ENCODE measurements around the gene ADH6. TPM values are rescaled to one million over a fixed set of nuclear protein-coding genes. Genes with fewer than 3 reads are reported as not detected.

Gene ADH6
- total RNA-seq, 1 donor from 2014 or later: 0.50 TPM

DNA sequence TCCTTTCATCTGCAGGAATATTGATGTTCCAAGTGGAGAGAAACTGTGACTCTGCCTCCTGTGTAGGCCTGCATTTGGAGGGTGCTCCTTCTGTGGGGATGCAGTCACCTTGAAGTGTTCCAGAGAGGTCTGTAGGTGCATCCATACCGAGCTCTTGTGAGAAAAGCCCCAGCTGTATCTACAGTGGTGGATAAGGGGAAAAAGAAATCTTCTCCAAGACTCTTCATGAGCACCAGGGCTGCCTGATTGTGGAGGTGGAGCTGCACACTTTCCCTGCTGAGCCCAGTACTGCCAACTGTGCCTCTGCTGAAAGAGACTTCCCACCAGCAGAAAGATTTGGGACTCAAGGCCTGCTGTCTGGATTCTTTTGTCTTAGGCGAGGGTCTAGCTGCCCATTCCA, 39.9 kb downstream of the ADH6 start:
- ATAC-seq (no peak), DNase-seq (no peak)
- TF ChIP-seq, protein P1, sequence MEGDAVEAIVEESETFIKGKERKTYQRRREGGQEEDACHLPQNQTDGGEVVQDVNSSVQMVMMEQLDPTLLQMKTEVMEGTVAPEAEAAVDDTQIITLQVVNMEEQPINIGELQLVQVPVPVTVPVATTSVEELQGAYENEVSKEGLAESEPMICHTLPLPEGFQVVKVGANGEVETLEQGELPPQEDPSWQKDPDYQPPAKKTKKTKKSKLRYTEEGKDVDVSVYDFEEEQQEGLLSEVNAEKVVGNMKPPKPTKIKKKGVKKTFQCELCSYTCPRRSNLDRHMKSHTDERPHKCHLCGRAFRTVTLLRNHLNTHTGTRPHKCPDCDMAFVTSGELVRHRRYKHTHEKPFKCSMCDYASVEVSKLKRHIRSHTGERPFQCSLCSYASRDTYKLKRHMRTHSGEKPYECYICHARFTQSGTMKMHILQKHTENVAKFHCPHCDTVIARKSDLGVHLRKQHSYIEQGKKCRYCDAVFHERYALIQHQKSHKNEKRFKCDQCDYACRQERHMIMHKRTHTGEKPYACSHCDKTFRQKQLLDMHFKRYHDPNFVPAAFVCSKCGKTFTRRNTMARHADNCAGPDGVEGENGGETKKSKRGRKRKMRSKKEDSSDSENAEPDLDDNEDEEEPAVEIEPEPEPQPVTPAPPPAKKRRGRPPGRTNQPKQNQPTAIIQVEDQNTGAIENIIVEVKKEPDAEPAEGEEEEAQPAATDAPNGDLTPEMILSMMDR (IDR thresholded peaks at IDR 0.05): no peak
- Histone ChIP-seq H3K9me3 (no peaks in the 10 kb centered on the region), H3K4me1 (no peaks in the 10 kb centered on the region), H3K27ac (no peak overlapping the region), H3K27me3 (ENCODE audit: low read depth) (no peaks in the 10 kb centered on the region), H3K36me3 (no peaks in the 10 kb centered on the region), H3K4me3 (no peak overlapping the region)
- intact Hi-C loops (cut with DNase I): no loop called here

DNA sequence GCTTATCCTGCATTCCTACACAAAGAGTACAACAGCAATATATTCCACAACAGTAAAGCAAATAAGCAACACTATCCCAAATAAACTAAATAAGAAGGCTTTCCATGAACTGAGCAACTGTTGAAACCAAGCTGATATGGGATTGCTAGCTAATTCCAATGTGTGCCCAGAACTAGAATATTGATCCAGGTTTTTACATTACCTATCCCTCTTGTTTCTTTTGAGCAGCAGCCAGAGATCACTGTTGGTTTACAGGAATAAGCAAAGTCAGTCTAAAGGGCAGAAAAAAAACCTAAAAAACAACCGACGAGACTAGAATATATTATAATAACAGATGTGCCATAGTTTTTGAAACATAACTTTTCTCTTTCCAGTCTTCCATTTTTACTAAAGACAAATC, 52.5 kb downstream of the ADH6 start:
- H3K27me3 ChIP-seq (ENCODE audit: low read depth): no peaks in the 10 kb centered on the region
- TF ChIP-seq, protein P1 (IDR thresholded peaks at IDR 0.05): no peak
- ATAC-seq: no peak
- no peak overlapping the region for H3K4me3 ChIP-seq
- intact Hi-C loops (cut with DNase I): no loop called here
- H3K27ac ChIP-seq: no peak overlapping the region
- no peak for DNase-seq
- no peaks in the 10 kb centered on the region for H3K4me1 ChIP-seq
- peaks cover 4% of the 10 kb centered on the region for H3K9me3 ChIP-seq
- no peaks in the 10 kb centered on the region for H3K36me3 ChIP-seq

DNA sequence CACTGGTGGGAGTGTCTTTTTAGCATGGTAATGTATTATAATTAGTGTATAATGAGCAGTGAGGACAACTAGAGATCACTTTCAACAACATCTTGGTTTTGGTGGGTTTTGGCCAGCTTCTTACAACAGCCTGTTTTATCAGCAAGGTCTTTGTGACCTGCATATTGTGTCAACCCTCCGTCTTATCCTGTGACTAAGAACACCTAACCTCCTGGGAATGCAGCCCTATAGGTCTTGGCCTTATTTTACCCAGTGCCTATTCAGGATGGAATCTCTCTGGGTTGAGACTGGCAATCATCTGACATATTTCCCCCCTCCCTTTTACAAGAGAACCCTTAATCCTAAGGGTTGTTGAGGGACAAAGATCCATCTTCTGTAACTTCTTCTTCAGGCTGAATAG, 53.1 kb downstream of the ADH6 start:
- Histone ChIP-seq H3K27ac (no peak overlapping the region), H3K27me3 (ENCODE audit: low read depth) (no peaks in the 10 kb centered on the region), H3K4me3 (no peak overlapping the region), H3K4me1 (no peaks in the 10 kb centered on the region), H3K9me3 (peaks cover 4% of the 10 kb centered on the region), H3K36me3 (no peaks in the 10 kb centered on the region)
- DNase-seq: no peak
- intact Hi-C loops (cut with DNase I): no loop called here
- ATAC-seq: no peak
- TF ChIP-seq, protein P1 (IDR thresholded peaks at IDR 0.05): no peak

DNA sequence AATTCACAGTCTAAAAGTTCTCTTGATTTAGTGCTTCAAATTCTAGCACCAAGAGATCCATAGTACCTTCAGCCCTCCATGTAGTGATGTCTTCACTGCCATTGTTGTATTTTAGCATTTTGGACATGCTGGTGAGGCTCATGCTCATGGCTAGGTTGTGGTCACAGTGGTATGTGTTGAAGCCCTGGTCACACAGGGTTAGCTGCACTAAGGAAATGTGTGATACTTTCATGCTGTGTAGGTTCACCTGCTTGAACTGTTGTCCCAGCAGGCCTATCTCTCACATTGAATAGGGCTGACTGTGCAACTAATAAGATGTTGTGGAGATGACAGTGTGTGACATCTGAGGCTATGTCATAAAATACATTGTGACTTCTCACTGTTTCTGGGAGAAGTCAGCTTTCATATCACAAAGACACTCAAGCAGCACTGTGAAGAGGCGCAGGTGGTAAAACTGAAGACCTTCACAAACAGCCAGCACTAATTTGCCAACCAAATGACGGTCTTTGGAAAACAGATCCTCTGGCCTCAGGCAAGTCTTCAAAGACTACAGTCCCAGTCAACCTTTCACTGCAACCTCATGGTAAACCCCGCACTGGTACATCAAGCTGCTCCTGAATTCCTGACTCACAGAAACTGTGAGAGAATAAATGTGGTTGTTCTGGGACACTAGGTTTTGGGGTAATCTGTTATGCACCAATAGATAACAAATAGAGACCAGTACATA, 57.5 kb downstream of the ADH6 start:
- intact Hi-C loops (cut with DNase I): no loop called here
- DNase-seq (no peak), ATAC-seq (no peak)
- H3K36me3 ChIP-seq: no peaks in the 10 kb centered on the region
- peaks cover 4% of the 10 kb centered on the region for H3K9me3 ChIP-seq
- H3K27ac ChIP-seq: no peak overlapping the region
- TF ChIP-seq, protein P1 (IDR thresholded peaks at IDR 0.05): no peak
- no peaks in the 10 kb centered on the region for H3K27me3 ChIP-seq (ENCODE audit: low read depth)
- H3K4me1 ChIP-seq: no peaks in the 10 kb centered on the region
- H3K4me3 ChIP-seq: no peak overlapping the region

DNA sequence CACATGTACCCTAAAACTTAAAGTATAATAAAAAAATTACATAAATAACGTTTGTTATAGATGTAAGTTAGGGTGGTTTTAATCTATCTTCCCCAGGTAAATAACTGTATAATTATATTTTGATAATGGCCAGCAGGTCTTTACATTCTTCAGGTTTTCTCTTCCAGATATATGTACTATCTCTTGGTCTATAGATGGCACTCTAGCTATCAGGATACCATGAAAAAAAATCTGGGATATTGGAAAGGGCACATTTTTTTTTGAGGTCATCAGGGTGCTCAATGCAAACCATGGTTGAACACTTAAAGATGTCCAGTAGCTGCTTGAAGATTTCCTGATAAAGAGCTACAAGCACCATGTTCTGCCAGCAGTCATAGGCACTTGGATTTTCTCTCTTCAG, 59.3 kb downstream of the ADH6 start:
- H3K27ac ChIP-seq: no peak overlapping the region
- DNase-seq: no peak
- intact Hi-C loops (cut with DNase I): no loop called here
- no peaks in the 10 kb centered on the region for H3K9me3 ChIP-seq
- no peak for ATAC-seq
- H3K36me3 ChIP-seq: no peaks in the 10 kb centered on the region
- TF ChIP-seq, protein P1 (IDR thresholded peaks at IDR 0.05): no peak
- H3K27me3 ChIP-seq (ENCODE audit: low read depth): no peaks in the 10 kb centered on the region
- no peak overlapping the region for H3K4me3 ChIP-seq
- H3K4me1 ChIP-seq: no peaks in the 10 kb centered on the region

Measured in lower lobe of right lung (tissue), 2 donors.